HG02642 (cell line): ENCODE measurements around the gene IL17B.

Experiments used
- ATAC-seq: cut with Tn5 transposase; IDR thresholded peaks from one replicate; pipeline ENCODE4 v1.9.1; 2021; ENCODE audit warnings: mild to moderate bottlenecking; ENCODE audit not compliant: unreplicated experiment, poor library complexity

The IL17B gene

GRCh38 chr5:149379177-149379761 lies at the start of gene IL17B:
Gene IL17B, minus strand, starts transcription at chr5:149379292. Its CDS starts 67 bp downstream, at chr5:149379225.
- no peak for ATAC-seq

- no peak for ATAC-seq
Observed at GRCh38 chr5:149428032-149428431, 48.9 kb upstream of the IL17B start.

- ATAC-seq, result no peak
Observed at GRCh38 chr5:149427374-149427773, 48.3 kb upstream of the IL17B start.

DNA sequence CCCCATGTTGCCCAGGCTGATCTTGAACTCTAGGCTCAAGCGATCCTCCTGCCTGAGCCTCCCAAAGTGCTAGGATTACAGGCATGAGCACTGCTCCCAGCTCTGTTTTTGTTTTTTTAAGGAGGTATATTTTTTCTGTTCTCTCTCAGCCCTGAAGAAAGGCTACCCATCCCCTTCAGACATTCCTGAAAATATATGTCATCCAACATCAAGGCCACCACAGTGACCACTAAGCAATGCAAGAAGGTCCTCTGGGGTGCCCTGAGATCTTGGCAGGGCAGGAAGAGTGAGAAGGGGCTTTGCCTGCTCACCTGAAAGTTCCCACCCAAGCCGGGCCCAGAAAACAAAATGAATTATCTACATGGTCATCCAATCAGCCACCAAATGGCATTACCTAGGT lies 47.8 kb upstream of the IL17B start:
- ATAC-seq, result no peak

DNA sequence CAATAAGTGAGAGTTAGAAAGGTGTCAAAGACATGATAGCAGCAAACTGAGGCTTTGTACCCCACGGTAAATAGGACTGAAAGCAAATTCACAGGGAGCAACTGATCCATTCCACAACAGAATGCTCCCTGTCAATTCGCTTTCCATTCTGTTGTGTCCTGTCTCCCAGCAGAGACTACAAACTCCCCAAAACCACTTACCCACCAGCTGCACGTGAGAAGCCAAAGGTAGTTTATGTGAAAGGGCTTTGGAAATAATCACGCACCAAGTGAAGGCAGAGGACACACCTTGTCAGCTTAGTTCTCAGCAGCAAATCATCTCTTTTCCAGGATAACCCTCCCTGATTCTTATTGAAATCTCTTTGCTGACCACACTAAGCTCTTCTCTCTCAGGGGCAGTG lies 46.6 kb upstream of the IL17B start:
- ATAC-seq, result no peak

DNA sequence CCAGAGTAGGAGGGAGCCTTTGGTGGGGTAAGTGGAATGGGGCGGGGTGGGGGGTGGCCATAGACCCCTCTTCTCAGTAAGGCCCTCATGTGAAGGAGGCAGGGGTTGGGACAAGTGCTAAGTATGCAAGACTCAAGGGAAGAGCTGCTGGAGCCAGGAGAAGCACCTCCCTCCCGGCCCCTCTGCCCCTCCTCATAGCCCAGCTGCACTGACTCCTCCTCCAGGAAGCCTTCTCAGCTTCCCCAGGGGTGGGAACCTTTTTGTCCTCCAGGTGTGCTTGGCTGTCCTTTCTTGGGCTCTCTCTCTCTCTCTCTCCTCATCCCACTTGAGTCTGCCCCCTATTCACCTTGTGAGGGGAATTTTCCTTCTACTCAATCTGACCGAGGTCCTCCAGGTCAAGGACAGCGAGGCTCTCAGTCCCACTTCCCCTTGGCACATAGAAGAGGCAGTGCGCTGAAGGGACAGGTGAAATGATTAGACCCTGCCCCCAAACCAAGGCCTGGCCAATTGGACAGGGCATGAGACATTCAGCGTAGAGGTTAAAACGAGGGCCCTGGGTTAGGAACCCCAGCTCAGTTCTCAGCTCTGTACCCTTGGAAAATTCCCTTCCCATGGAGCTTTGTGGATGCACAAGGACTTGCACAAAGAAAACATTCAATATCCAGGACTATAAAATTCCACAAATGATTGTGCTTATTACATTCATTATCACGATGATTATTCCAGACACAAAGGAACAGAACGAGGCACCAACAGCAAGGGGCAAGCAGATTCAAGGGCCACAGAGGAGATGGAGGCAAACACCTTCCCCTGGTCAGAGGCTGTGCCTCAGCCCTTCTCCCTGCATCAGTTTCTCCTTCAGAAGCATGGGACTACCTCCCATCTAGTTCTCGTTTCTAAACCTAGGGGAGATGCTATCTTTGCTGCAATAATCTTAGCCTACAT lies 45.6 kb upstream of the IL17B start:
- no peak for ATAC-seq

DNA sequence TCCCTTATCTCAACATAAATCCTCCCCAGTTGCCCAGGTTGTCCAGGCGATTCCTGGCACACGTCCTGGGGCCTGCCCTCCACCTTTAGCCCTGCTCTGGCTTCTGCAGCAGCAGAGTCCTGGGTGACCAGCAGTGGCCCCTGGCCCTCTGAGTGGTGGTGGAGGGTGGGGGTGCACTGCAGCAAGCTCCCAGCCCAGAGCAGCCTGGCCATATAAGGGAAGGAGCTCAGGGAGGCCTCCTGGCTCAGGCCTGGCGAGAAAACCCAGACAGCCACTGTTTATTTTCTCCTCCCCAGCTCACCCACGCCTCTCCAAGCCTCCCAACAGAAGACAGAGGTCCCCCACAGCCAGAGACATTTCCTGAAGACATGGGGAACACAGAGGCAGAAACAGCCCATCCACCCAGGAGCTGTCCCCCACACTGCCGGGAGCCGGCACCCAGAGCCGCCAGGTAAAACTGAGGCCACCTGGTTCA lies 44.7 kb upstream of the IL17B start:
- ATAC-seq, result no peak

GRCh38 chr5:149423049-149423793 lies 44.1 kb upstream of the IL17B start:
- ATAC-seq, result no peak

DNA sequence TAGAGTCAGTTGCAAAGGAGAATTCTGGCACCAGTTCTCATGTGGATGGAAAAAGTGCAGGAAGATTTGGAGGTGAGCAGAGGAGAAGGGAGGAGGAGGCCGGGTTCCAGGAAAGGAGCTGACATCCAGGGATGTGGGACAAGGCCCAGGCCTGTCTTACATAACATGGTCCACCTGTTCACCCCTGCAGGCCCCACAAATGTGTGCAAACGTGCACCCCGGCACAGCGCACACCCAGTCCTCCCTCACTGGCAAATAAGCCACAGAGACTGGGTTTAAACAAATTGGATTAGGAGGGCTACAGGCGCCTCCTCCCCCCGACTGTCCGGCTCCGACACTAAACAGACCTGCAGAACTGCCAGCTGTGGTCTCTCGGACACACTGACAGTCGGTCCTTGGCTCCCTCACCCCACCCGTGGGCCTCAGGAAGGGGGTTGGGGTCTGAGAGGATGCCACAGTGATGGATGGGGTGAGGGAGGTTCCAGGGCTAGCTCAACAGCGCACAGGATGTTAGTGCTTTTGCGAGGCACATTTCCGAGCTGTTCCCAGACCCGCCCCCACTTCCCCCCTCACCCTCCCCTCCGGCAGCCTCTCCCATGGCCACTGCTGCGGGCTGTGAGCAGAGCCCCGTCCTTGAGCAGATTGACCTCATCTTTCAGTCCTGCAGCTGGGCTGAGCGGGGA lies 43.4 kb upstream of the IL17B start:
- no peak for ATAC-seq

DNA sequence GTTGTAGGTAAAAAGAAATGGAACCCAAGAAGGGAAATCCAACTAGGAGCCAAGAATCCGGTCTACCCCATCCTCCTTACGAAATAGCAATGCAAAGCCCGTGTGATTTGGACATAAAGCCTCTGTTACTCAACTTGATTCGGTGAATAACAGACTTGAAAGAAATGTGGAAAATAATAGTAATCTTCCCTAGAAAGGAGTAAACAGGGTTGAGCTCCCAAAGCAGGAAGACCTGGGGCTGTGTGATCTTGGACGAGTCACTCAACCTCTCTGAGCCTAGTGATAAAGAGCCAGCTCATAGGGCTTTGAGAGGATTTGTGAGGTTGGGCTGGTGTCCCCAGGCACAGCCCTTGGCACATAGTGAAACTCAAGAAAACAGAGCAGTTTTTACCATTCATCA lies 42.7 kb upstream of the IL17B start:
- ATAC-seq, result no peak

DNA sequence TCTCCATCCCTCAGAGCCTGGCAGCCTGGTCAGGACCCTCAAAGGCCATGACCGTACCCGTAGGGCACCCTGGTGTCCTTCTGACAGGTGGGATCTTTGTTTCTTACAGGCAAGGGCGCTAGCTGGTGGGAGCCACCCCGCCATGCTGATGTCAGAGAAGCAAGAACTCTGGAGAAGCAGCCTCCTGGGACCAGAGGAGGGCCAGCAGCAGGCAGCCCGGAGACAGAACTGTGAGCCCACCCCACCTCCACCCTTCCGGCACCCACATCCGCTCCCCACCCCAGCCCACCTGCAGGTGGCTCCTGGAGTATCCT lies 42.2 kb upstream of the IL17B start:
- ATAC-seq, result no peak

DNA sequence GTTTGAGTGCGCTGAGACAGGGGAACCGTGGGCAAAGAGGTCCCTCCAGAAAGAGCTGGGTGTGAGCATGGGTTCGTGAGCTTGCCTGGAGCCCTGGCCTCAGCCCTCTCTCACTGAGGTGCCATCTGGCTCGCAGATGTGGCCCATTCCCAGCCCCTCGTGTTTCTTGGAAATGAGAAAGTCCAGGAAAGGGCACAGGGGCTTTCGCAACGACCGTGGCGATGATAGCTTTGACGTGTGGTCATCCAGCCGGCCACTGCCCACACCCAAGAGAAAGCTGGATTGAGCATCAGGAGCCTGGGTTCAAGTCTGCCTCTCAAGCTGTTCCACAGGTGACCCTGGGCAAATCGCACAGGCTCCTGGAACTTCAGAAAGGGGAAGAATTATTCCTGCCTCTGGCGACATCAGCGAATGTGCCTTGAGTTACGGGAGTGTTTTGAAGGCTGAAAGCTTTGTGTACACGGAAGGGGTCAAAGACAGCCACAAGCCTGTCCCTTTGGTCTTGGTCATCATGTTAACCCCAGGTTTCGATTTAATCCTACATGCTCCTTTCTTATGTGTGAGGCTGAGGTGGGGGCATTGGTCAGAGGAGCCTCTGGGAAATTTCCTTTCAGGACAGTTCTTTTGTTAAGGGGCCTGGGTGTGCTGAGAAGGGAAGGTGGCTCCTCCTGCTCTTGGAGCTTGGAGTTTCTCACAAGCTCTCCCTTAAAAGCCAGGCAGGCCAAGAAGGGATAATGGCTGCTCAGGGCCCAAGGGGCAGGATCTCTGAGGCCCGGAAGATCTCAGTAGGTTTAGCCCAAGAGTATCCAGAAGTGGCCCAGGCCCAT lies 41.7 kb upstream of the IL17B start:
- no peak for ATAC-seq

DNA sequence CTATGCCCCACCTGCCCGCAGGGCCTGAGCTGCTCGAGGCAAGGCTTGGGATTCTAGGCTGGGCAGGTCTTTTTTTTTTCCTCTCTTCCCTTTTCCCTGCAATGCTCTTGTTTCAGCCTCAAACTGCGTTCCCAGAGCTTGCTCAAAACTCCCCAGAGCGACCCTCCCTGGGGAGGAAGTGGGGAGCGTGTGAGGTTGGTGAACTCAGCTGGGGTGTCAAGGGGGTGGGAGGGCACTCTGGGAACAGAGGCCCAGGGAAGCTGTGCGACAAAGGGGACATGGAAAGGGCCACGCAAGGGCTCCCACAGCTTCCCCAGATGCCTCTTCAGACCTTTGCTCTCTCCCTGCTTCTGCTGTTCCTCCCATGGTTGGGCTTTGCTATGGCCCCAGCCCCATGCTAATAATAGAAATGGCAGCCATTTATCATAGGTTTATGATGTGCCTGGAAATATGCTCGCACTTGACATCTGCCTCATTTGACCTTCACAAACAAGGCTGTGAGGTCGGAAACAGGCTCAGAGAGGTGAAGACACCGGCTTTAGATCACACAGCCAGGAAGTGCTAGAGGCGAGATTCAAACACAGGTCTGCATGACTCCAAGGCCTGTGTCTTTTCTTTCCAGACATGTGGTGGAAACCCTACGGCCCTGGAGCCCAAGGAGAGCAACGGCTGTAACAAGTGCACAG lies 40.9 kb upstream of the IL17B start:
- no peak for ATAC-seq

- no peak for ATAC-seq
Observed at GRCh38 chr5:149419532-149419858, 40.4 kb upstream of the IL17B start.

GRCh38 chr5:149418910-149419531 lies 39.9 kb upstream of the IL17B start:
- no peak for ATAC-seq

DNA sequence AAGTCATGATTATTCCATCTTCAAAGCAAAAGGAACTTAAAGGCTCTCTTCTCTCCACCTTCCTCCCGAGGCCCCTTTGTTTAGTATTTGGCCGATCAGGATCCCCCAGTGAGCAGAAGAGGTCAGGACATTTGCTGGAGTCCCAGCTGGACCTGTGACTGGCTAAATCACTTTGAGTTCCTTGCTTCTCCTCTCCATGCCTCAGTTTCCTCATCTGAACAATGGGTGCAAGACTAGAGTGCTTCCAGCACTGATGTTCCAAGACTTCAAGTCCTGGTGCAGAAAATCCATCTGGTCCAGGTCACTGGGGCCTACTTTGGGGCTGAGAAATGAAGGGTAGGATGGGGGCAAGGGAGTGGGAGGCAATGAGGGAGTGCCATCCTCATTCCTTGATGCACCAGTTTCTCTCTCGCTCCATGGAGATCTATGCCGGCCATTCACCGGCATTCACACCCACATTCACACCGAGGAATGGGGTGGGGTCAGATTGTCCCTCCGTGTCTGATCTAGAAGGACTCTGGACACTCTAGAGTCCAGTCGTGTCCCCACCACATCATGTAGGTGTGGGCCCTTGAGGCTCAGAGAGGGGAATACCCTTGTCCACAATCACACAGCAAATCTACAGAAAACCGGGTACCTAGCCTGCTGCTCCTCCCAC lies 38.7 kb upstream of the IL17B start:
- ATAC-seq, result no peak

GRCh38 chr5:149416987-149417710 lies 38.1 kb upstream of the IL17B start:
- no peak for ATAC-seq
